GM12875 (cell line): ENCODE measurements around the gene UNC93B1.
"Not testable (repeated sequence)": the region's sequence is repeated elsewhere in the genome, so short reads cannot be mapped to it uniquely, and the experiment has no call there.

Experiments used
- H3K4me3 ChIP-seq: one replicate; pipeline ENCODE4 v1.5.1; 2011; ENCODE audit warnings: low read depth, low read length, control low read depth
- CTCF ChIP-seq: IDR thresholded peaks from 2 replicates; pipeline ENCODE4 v1.5.1; 2011; ENCODE audit warnings: low read depth, mild to moderate bottlenecking, control low read depth, inconsistent platforms, low read length, moderate library complexity, borderline replicate concordance; ENCODE audit not compliant: insufficient read depth

Gene UNC93B1

GRCh38 chr11:67983951-67984350 lies 19.9 kb downstream of the UNC93B1 start:
- TF ChIP-seq CTCF = no peak

DNA sequence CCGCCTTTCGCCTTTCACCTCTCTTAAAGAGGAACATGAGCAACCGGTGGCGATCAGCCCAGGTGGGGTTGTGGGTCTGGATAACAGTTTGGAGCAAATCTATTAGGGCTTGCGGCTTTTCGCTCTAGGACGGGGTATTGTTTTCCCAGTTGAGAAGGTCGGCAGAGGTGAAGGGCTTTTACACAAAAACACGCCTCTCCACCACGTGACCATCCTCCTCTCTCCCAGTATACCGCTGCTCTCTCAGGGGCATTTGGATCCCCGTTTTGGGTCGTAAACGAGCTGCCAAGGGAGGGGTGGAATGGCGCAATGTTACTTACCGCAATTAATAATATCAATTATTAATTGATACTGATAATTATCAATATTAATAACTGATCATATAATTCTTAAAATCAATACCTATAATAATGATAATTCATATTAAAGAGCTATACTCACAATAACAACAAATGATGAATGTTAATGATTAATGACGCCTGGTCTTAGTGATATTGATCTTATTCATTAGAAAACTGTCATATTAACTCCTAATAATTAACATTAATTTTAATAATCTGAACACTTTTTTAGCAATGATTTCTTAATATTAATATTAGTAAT lies 21.5 kb downstream of the UNC93B1 start:
- not testable (repeated sequence) for H3K4me3 ChIP-seq

More at GRCh38 chr11:67983951-67984350, 19.9 kb downstream of the UNC93B1 start:
- H3K4me3 ChIP-seq = no peak overlapping the region

- H3K4me3 ChIP-seq = not testable (repeated sequence)
Measured at GRCh38 chr11:67981226-67981625, 22.7 kb downstream of the UNC93B1 start.

- H3K4me3 ChIP-seq = not testable (repeated sequence)
Measured at GRCh38 chr11:67978766-67979418, 25.0 kb downstream of the UNC93B1 start.

DNA sequence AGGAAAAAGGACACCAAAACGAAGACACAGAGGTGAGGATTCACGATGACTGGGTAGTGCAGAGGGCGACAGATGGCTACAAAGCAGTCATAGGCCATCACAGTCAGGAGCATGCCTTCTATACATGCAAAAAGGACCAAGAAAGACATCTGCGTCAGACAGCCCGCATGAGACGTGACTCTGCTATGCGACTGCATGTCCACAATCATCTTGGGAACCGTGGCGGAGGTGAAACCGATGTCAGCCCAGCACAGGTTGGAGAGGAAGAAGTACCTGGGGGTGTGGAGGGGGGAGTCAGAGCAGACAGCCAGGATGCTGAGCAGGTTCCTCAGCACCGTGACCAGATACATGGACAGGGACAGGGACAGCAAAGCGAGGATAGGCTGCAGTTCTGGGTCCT lies 29.2 kb downstream of the UNC93B1 start:
- not testable (repeated sequence) for H3K4me3 ChIP-seq

GRCh38 chr11:67965830-67966348 lies 38.0 kb downstream of the UNC93B1 start:
- not testable (repeated sequence) for H3K4me3 ChIP-seq

DNA sequence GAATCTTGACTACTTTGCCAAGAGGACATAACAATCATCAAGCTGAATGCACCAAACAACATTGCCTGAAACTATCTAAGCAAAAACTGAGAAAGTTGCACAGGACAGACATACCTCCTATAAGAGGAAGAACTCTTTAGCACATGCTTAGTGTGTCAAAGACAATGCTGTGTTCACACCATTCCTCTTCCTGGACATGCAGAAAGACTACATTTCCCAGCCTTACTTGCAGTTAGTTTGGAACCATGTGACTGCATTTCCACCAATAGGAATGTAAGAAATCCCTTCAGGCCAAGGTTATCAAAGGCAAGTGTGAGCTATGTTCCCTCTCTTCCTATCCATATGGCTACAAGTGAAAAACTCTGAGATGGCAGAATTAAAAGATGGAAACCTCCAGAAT lies 39.2 kb downstream of the UNC93B1 start:
- not testable (repeated sequence) for H3K4me3 ChIP-seq

DNA sequence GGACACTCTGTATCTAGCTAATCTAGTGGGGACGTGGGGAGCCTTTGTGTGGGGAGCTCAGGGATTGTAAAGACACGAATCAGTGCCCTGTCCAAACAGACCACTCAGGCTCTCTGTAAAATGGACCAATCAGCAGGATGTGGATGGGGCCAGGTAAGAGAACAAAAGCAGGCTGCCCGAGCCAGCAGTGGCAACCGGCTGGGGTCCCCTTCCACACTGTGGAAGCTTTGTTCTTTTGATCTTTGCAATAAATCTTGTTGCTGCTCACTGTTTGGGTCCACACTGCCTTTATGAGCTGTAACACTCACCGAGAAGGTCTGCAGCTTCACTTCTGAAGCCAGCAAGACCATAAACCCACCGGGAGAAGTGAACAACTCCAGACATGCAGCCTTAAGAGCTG lies 40.0 kb downstream of the UNC93B1 start:
- H3K4me3 ChIP-seq = not testable (repeated sequence)

DNA sequence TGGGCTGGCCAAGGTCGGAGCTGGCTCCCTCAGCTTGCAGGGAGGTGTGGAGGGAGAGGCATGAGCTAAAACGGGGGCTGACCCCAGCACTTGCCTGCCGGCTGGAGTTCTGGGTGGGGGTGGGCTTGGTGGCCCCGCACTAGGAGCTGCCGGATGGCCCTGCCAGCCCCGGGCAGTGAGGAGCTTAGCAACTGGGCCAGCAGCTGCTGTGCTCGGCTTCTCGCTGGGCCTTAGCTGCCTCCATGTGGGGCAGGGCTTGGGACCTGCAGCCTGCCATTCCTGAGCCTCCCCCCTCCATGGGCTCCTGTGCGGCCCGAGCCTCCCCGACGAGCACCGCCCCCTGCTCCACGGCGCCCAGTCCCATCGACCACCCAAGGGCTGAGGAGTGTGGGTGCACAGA lies 40.7 kb downstream of the UNC93B1 start:
- H3K4me3 ChIP-seq = not testable (repeated sequence)

- H3K4me3 ChIP-seq = not testable (repeated sequence)
Measured at GRCh38 chr11:67956236-67956635, 47.7 kb downstream of the UNC93B1 start.

DNA sequence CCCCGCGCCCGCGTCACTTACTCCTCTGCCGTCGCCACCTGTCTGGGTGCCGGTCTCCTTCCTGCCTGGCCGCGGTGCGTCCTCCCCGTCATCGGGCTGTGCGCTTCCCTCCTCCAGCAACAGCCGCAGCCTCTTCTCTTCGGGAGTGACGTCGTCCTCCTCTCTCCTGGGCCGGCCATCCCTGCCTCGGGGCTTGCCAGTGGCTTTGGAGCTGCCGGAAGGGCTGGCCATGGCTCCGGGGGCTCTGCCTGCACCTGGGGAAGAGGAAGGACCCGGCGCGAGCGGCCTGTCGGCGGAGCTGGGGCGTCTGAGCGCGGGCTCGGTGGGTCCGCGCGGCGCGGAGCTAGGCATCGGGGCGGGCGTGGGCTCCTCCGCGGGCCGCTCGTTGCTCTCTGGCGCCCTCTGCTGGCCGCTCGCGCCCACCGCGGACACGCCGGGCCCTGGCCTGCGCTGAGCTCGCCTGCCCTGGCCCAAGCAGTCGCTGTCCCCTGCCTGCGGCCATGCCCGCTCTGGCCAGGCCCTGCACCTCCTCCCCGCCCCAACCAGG lies 48.4 kb downstream of the UNC93B1 start:
- peak; percentile 84 for TF ChIP-seq CTCF
- H3K4me3 ChIP-seq = peak overlapping the region; percentile 32

DNA sequence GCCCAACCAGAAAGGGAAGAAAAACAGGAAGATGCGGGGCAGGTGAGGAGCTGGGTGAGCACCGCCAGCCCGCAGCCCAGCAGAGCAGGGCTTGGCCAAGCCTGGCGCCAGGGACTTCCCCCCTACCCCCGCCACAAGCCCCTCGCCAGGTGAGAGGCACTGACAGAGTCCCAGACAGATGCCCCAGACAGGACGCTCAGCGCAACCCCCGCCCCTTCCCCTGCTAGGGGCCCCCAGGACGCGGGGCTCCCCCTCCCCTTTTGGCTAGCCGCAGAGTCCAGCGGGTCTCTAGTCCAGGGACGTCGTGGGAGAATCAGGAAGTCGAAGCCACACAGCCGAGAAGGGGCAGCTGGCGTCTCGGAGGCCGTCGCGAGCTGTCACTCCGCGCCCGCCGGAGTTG lies 48.9 kb downstream of the UNC93B1 start:
- H3K4me3 ChIP-seq = not testable (repeated sequence)

DNA sequence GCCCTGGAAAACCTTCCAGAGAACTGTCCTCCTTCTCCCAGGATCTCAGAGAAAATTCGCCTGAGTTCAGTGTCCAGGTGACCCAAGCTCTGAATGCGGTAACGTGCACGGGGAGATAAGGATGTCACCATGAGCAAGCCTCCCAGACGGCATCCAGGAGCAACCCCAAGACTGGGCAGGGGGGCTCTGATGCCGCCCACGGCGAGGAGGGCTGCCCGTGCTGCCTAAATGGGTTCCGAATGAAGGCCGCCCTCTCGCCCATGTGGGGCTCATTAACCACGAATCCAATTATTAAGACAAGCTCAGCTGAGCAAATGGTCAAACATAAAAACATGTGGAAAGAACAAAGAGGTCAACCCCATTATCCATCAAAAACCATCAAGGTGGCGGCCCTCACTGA lies 49.6 kb downstream of the UNC93B1 start:
- H3K4me3 ChIP-seq = not testable (repeated sequence)

GRCh38 chr11:67950705-67951104 lies 53.2 kb downstream of the UNC93B1 start:
- H3K4me3 ChIP-seq = not testable (repeated sequence)

DNA sequence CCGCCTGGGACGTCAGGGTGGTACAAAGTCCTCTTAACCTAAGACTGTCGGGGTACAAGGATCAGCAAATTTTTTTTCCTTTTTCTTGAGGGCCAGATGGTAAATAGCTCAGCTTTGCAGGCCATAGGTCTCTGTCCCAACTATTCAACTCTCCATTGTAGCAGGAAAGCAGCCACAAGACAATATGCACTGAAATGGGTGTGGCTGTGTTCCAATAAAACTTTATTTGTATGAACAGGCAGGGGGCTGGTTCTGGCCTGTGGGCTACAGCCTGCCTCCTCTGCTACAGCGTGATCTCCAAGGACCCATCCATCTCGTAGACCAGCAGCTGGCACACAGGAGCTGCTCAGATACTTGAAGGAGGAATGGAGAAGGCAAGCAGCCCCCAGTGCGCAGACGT lies 56.1 kb downstream of the UNC93B1 start:
- not testable (repeated sequence) for H3K4me3 ChIP-seq

- H3K4me3 ChIP-seq = not testable (repeated sequence)
Measured at GRCh38 chr11:67946403-67946802, 57.5 kb downstream of the UNC93B1 start.

GRCh38 chr11:67943406-67943805 lies 60.5 kb downstream of the UNC93B1 start:
- H3K4me3 ChIP-seq = not testable (repeated sequence)
